ENCODE results near the gene ASXL1.

ASXL1 gene

DNA sequence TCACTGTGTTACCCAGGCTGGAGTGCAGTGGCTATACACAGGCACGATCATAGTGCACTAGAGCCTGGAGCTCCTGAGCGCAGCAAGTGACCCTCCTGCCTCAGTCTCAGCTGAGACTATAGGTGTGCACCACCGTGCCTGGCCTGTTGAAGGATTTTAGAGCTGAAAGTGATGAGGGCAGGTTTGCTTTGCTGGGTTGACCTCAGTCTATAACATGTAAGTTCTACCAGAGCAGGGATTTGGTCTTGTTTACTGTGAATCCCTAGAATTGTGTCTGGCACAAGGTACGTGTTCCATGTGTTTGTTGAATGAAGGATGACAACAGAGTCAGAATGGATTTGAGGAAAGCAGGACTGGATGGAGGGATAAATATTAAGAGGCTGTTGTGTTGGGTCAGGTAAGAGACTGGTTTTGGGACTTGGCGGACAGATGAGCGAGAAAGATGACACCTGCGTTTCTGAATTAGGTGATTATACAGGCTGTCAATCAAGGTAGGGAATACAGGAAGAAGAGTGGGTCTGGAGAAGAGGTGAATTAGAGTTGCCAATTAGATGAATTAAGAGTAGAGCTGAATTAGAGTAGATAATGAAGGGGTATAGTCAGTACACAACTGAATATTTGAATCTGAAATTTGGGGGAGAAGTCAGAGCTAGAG, 6.5 kb downstream of the ASXL1 start (continued):
- TF ChIP-seq, protein P1, sequence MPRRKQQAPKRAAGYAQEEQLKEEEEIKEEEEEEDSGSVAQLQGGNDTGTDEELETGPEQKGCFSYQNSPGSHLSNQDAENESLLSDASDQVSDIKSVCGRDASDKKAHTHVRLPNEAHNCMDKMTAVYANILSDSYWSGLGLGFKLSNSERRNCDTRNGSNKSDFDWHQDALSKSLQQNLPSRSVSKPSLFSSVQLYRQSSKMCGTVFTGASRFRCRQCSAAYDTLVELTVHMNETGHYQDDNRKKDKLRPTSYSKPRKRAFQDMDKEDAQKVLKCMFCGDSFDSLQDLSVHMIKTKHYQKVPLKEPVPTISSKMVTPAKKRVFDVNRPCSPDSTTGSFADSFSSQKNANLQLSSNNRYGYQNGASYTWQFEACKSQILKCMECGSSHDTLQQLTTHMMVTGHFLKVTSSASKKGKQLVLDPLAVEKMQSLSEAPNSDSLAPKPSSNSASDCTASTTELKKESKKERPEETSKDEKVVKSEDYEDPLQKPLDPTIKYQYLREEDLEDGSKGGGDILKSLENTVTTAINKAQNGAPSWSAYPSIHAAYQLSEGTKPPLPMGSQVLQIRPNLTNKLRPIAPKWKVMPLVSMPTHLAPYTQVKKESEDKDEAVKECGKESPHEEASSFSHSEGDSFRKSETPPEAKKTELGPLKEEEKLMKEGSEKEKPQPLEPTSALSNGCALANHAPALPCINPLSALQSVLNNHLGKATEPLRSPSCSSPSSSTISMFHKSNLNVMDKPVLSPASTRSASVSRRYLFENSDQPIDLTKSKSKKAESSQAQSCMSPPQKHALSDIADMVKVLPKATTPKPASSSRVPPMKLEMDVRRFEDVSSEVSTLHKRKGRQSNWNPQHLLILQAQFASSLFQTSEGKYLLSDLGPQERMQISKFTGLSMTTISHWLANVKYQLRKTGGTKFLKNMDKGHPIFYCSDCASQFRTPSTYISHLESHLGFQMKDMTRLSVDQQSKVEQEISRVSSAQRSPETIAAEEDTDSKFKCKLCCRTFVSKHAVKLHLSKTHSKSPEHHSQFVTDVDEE (CRISPR knock-in tag; IDR thresholded peaks at IDR 0.05): no peak
- no peak for TF ChIP-seq CSDC2 (CRISPR knock-in tag; IDR thresholded peaks at IDR 0.05)

DNA sequence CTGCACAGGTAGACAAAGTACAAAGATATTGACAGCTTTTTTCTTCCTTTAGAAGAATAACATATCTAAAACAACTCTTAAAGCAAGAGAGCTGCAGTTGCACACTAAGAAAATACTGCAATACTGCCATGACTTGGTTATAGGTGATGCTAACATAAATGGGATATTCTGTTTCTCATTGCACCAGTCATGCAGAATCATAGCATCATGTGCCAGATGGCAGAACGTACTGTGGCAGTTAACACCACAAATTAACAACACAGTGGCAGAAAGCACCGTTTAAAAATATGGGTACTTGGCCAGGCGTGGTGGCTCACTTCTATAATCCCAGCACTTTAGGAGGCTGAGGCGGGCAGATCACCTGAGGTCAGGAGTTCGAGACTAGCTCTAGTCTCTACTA, 7.4 kb downstream of the ASXL1 start:
- TF ChIP-seq ARNTL (CRISPR knock-in tag; IDR thresholded peaks at IDR 0.05; ENCODE audit: borderline replicate concordance, low read depth) (no peak), TCF4 (CRISPR knock-in tag; IDR thresholded peaks at IDR 0.05; ENCODE audit: borderline replicate concordance) (no peak), ZNF8 (CRISPR knock-in tag; IDR thresholded peaks at IDR 0.05) (no peak), SNAI2 (CRISPR knock-in tag; IDR thresholded peaks at IDR 0.05) (no peak), ZC3H10 (CRISPR knock-in tag; IDR thresholded peaks at IDR 0.05) (no peak)
- TF ChIP-seq, protein P2, sequence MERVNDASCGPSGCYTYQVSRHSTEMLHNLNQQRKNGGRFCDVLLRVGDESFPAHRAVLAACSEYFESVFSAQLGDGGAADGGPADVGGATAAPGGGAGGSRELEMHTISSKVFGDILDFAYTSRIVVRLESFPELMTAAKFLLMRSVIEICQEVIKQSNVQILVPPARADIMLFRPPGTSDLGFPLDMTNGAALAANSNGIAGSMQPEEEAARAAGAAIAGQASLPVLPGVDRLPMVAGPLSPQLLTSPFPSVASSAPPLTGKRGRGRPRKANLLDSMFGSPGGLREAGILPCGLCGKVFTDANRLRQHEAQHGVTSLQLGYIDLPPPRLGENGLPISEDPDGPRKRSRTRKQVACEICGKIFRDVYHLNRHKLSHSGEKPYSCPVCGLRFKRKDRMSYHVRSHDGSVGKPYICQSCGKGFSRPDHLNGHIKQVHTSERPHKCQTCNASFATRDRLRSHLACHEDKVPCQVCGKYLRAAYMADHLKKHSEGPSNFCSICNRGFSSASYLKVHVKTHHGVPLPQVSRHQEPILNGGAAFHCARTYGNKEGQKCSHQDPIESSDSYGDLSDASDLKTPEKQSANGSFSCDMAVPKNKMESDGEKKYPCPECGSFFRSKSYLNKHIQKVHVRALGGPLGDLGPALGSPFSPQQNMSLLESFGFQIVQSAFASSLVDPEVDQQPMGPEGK (CRISPR knock-in tag; IDR thresholded peaks at IDR 0.05; ENCODE audit: borderline replicate concordance): no peak
- TF ChIP-seq, protein P1 (CRISPR knock-in tag; IDR thresholded peaks at IDR 0.05): no peak
- TF ChIP-seq, protein P3, sequence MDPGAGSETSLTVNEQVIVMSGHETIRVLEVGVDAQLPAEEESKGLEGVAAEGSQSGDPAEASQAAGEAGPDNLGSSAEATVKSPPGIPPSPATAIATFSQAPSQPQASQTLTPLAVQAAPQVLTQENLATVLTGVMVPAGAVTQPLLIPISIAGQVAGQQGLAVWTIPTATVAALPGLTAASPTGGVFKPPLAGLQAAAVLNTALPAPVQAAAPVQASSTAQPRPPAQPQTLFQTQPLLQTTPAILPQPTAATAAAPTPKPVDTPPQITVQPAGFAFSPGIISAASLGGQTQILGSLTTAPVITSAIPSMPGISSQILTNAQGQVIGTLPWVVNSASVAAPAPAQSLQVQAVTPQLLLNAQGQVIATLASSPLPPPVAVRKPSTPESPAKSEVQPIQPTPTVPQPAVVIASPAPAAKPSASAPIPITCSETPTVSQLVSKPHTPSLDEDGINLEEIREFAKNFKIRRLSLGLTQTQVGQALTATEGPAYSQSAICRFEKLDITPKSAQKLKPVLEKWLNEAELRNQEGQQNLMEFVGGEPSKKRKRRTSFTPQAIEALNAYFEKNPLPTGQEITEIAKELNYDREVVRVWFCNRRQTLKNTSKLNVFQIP (CRISPR knock-in tag; IDR thresholded peaks at IDR 0.05; ENCODE audit: borderline replicate concordance, low read depth): no peak
- ATAC-seq: no peak

DNA sequence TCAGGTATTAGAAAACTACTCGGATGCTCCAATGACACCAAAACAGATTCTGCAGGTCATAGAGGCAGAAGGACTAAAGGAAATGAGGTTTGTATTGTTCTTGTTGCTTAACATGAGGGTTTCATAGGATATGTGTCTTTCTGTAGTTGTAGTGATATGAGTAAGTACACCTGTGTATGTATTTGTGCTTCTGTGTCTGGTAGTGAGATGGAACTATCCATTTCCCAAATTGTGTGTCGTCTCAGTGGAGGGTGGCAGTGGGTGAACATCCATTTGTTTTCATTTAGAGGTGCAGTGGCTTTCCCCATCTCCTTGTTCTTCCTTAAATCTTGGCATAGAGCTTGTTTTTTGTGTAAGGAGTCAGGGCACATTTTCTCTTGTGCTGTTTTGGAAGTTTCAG, 8.2 kb downstream of the ASXL1 start:
- ATAC-seq: no peak
- TF ChIP-seq, protein P3 (CRISPR knock-in tag; IDR thresholded peaks at IDR 0.05; ENCODE audit: borderline replicate concordance, low read depth): no peak
- TF ChIP-seq ZNF565 (CRISPR knock-in tag; conservative IDR thresholded peaks at IDR 0.05; ENCODE audit: low read depth) (no peak), ISL1 (CRISPR knock-in tag; IDR thresholded peaks at IDR 0.05) (no peak), TCF4 (CRISPR knock-in tag; IDR thresholded peaks at IDR 0.05; ENCODE audit: borderline replicate concordance) (no peak), ZFP3 (CRISPR knock-in tag; IDR thresholded peaks at IDR 0.05) (no peak), GLIS3 (CRISPR knock-in tag; IDR thresholded peaks at IDR 0.05) (no peak), OSR1 (CRISPR knock-in tag; IDR thresholded peaks at IDR 0.05) (no peak), TOX (CRISPR knock-in tag; IDR thresholded peaks at IDR 0.05; ENCODE audit: borderline replicate concordance) (no peak), SNAI2 (CRISPR knock-in tag; IDR thresholded peaks at IDR 0.05) (no peak), ESRRG (CRISPR knock-in tag; IDR thresholded peaks at IDR 0.05) (no peak), ZNF70 (CRISPR knock-in tag; IDR thresholded peaks at IDR 0.05) (no peak), ZFP30 (CRISPR knock-in tag; IDR thresholded peaks at IDR 0.05) (no peak), BACH2 (CRISPR knock-in tag; IDR thresholded peaks at IDR 0.05; ENCODE audit: borderline replicate concordance) (no peak), CSDC2 (CRISPR knock-in tag; IDR thresholded peaks at IDR 0.05) (no peak), RARB (CRISPR knock-in tag; IDR thresholded peaks at IDR 0.05) (no peak)
- TF ChIP-seq, protein P4, sequence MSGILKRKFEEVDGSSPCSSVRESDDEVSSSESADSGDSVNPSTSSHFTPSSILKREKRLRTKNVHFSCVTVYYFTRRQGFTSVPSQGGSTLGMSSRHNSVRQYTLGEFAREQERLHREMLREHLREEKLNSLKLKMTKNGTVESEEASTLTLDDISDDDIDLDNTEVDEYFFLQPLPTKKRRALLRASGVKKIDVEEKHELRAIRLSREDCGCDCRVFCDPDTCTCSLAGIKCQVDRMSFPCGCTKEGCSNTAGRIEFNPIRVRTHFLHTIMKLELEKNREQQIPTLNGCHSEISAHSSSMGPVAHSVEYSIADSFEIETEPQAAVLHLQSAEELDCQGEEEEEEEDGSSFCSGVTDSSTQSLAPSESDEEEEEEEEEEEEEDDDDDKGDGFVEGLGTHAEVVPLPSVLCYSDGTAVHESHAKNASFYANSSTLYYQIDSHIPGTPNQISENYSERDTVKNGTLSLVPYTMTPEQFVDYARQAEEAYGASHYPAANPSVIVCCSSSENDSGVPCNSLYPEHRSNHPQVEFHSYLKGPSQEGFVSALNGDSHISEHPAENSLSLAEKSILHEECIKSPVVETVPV (CRISPR knock-in tag; IDR thresholded peaks at IDR 0.05): no peak
- TF ChIP-seq, protein P1 (CRISPR knock-in tag; IDR thresholded peaks at IDR 0.05): no peak
